ENCODE results near the gene TMEM37.
A peak's percentile ranks its signal among the peaks of the same experiment; 100 is the strongest.

TMEM37 gene

DNA sequence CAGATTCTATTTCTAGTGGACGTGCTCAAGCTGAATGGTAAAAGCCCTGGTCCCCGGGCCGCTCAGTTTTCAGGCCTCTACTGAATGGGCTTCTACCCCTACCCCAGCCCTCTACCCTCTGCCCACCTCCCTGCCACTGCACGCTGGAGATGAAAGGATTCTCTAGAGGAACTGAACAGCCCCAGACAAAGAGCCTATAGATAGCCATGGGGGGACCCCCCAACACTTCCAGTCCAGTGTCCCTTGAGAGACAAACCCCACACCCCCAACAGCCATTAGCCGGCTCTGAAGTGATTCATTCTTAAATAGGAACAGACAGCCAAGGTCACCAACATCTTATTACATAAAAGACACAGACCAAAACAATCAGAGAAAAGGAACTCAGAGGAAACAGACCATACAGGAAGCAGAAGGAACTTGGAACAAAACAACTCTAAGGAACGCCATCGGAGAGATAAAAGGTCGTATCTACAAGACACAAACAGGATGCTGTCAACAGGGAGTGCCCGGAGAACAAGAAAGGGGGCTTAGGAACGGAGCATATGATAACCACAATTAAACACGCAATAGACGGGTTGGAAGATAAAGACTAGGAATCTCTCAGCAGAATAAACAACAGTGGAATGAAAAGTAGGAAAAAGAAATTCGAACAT, 23.5 kb downstream of the TMEM37 start:
- no peak for DNase-seq (ENCODE audit: low read depth in 2 of 2)

DNA sequence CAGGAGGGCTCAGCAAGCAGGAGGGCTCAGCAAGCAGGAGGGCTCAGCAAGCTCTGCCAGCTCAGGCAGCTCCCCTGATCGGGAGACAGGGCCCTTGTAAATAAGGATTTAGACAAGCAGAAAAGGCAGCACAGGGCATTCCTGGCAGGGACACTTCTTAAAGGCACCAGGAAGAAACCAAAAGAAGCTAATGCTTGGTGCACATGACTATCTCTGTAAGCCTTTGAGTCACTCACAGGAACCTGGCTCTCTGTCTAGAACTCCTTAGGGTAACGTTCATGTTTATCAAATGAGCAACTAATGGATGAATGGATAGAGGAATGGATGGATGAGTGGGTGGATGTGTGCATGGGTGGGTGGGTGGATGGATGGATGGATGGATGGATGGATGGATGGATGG, 28.4 kb downstream of the TMEM37 start:
- DNase-seq (ENCODE audit: low read depth in 2 of 2), result no peak

DNA sequence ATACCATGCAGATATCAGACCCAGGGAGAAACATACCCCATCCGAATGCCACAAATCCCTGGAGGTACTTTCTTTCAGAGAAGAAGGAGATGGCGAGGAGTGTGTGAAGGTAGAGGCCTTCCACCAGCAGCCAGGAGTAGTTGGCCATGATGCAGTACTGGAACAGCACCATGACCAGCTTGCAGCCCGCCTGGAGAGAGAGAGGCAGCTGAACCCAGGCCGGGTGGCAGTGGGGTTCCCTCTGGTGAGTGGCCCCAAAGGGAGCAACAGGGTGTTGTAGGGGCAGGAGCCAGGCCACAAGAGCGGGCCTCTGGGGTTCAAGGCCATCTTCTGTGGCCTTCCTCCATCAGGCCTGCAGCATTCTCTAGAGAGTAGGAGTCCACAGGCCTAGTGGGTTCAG, 30.2 kb downstream of the TMEM37 start:
- no peak for DNase-seq (ENCODE audit: low read depth in 2 of 2)

DNA sequence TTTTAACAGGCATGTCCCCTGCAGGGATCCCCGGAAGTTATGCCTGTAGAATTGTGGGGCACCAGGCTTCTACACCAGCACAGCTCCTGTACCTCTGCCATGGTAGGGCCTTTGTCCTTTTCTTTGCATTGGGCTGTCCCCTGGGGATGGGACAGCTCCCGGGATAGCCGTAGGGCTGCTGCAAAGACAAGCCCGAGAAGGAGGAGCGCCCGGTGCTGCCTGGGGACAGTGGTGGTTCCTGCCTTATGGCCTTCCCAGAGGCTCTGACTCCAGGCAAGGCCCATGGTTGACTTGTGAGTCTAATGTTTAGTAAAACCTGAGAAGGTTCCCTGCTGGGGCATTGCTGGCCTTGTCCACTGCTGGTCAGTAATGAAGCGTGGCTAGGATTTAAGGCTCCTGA, 30.9 kb downstream of the TMEM37 start:
- no peak for DNase-seq (ENCODE audit: low read depth in 2 of 2)

DNA sequence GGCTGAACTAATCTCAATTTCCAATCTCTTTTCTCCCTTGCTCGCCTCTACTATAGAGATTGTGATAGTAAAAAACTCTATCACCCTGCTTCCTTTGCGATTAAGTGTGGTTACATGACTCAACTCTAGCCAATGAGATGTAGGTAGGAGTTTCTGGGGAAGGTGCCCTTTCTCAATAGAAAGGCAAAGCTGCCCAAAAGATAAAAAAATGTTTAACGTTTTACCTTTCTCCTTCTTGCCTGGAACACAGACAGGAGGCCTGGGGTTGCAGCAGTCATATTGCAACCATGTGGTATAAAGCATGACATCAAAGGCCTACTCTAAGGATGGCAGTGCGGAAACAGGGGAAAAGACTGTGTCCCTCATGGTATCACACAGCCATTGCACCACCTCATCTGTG, 31.5 kb downstream of the TMEM37 start:
- DNase-seq (ENCODE audit: low read depth in 2 of 2), result peak in 1 of 2 donors; percentile 4

DNA sequence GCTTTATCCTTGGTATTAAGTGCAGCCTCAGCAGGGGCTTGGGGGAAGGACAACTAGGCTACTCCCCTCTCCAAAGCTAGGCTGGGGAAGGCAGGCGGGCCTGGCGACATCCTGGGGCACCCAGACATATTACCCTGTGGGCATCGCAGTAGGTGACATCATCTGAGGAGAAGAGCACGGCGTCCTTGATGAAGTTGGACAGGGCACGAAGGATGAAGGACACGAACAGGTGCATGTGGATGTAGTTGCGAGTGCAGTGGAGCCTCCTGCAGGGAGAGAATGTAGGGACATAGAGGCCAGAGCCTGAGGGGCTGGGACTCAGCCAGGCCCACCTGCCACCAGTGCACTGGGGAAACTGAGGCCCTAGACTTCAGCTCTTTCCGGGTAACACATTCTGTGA, 32.3 kb downstream of the TMEM37 start:
- DNase-seq (ENCODE audit: low read depth in 2 of 2), result no peak

DNA sequence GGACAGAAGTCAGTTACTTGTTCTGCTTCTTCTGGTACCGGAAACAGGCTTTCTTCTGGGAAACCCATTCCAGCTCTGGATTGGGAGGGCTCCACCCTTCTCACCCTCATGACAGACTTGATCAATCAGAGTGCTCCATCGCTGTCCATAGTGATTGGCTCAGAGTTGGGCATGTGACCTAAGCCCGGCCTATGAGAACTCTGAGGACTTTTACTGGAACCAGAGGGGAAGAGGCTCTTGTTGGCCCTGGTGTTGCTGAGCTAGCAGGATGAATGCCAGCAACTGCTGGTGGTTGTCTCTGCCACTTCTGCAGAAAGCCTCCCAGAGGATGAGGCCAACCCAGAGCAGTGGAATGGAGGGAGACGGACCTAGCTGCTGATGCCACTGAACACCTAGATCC, 33.3 kb downstream of the TMEM37 start:
- no peak for DNase-seq (ENCODE audit: low read depth in 2 of 2)

DNA sequence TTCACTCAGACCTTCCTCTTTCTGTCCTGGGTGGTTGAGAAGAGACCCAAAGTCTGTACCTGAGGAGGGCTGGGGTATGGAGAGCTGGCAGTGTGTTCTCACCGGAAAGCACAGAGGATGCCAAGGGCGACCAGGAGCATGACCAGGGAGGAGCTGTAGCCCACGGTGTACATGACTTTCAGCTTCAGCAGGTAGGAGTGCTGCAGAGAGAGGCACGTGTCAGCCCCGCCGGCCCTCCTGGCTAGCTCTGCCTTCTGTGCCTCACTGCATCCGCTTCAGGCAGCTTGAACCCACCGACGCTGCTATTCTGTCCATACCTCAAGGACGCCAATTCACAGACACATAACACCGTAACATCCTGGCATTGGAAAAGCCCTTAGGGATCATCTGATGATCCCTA, 34.0 kb downstream of the TMEM37 start:
- no peak for DNase-seq (ENCODE audit: low read depth in 2 of 2)

DNA sequence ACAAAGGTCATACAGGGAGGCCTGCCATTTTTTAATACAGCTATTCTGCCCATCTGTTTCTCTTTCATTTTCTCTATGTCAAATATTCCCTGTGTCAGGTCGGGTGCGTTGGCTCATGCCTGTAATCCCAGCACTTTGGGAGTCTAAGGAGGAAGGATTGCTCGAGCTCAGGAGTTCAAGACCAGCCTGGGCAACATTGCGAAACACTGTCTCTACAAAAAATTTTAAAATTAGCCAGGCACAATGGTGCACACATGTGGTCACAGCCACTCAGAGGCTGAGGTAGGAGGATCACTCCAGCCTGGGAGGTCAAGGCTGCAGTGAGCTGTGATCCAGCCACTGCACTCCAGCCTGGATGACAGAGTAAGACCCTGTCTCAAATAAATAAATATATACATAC, 34.7 kb downstream of the TMEM37 start:
- DNase-seq (ENCODE audit: low read depth in 2 of 2), result no peak

DNA sequence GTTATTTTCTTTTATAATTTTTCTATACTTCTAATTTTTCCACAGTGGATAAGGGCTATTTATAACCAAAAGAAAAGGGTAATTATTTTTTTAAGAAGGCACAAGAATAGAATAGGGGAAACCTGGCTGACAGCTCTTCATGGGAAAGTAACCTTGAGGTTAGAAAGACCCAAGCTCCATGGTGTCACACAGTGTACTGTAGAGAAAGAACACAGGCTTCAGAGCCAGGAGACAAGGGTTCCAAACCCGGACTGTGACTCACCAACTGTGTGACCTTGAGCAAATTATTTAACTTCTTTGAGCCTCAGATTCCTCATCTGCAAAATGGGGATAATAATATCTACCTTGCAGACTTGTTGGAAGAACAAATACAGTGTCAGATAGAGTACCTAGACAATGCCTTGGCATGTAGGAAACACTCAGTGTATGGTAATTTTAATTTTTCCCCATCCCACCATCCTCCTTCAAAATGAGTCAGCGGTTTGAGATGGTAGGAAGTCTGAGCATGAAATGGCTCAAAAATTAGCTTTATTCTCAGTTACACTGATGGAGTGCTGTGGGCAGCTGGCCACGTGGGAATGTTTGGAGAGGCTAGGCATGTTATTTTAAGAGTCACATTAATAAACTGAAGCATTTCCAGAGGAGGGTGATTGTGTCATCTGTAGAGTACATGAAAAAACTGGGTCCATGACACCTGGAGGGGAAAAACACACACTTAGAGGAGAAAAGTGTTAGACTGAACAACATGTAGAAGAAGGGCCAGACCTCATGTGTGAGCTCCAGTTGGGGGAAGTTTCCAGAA, 36.7 kb downstream of the TMEM37 start:
- no peak for DNase-seq (ENCODE audit: low read depth in 2 of 2)

DNA sequence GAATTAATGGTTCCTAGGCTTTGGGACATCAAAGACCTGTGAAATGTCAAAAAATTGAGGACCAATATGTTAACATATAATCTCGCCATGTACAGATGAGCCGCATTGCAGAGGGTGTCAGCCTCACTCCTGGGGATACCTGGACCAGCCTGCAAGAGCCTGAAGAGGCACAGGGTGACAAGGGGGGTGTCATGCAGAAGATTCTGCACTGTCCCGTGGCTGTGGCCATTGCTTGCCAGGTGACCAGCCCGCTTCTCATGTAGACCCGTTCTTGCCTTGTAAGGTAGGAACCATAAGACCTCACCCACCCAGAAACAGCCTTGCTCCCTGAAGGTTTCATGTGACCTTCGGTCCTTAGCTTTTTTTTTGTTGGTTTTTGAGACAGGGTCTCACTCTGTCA, 37.5 kb downstream of the TMEM37 start:
- no peak for DNase-seq (ENCODE audit: low read depth in 2 of 2)

DNA sequence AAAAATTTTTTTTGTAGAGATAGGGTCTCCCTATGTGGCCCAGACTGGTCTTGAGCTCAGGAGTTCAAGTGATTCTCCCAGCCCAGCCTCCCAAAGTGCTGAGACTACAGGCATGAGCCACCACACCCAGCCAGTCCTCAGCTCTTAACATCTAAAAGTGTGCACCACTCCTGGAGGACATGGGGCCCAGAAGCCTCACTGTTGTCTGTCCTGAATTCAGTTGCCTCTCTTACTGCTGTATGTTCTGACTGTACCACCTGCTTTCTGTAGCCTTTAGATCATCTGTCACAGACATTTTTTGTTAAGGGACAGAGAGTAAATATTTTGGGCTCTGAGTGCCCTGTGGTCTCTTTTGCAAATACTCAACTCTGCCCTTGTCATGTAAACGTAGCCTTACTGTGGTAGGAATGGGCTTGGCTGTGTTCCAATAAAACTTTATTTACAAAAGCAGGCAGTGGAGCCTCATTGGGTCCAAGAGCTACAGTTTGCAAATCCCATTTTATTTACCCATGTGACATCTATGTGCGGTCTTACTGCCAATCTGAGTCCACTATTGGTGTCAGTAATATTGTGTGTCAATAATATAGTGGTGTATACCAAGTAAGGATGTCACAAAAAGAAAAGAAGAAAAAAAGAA, 38.1 kb downstream of the TMEM37 start:
- no peak for DNase-seq (ENCODE audit: low read depth in 2 of 2)

DNA sequence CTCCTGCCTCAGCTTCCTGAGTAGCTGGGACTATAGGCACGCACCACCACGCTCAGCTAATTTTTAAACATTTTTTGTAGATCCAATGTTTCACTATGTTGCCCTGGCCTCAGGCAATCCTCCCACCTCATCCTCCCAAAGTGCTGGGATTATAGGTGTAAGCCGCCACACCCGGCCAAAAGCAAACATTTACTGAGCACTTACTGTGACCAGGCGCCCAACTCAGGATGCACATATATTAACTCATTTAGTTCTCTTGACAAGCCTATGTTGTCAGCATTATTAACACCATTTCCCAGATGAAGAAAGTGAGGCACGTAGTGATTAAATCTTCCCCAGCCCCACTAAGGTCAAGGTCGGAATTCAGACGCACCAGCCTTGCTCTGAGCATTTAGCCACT, 41.1 kb downstream of the TMEM37 start:
- DNase-seq (ENCODE audit: low read depth in 2 of 2), result no peak

DNA sequence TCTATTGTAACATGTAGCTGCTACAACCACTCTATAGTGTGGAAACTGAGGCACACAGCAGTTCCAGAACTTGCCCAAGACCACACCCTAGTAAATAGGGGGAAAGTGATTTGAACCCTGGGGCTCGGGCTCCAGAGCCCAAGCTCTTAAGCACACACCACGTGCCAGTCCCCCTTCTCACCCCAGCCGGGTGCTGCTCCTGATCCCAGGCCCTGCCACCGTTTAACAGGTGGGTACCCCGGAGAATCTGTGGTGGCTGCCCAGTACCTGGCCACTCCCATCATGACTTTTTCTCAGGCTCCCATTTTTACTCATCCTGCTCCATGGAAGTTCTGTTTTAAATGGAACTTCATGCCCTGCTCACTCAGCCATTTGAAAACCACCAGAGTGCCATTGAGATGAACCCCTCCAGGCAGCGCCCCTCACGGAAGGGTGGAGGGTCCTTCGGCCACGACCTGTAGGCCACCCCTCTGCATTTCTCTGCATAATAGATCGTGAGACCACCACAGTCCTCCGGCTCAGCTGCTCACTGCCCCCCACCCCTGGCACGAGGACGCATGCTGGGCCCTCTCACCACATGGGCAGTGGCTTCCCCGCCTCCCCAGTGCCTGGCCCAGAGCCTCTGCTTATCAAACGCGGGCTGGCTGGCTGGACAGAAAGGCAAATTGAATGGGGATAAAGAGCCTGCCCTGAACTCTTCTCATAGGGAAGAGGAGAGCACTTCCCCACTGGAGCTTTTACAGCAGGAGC, 42.1 kb downstream of the TMEM37 start:
- DNase-seq (ENCODE audit: low read depth in 2 of 2), result no peak

DNA sequence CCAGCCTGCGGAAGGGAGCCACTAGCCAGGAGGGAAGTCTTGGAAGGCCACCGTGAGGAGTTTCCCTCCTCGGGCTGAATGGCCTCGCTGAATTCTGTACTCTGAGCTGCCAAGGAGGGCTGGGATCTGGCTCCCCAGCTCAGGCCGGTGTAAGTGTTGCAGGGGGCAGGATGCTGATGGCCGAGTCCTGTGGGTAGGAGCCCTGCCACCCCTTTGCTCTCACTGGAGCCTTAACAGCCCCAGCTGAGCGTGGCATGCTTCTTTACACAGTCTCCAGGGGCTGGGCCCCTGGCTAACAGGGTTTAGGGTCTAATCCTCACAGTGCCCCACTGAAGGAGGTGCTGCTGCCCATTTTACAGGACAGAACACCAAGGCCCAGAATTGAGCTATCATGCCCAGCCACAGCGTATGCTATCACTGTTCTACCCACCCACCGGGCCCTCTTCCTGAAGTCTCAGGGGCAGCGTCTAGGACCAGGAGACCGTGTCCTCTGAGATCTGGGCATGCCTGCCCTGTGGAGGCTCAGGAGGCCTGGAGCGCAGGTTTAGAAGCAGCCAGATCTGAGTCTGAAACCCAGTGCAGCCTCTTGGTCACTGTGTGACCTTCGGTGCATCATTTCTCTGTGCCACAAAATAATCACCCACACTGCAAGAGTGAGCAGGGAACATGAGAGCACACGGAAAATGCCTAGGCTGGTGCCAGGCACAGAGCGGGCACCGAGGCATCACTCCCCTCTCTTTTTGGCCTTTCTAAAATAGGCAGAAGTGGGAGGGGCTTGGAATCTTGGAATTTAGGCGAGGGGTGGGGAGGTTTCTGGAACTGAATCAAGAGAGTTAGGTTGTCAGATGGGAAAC, 42.9 kb downstream of the TMEM37 start:
- no peak for DNase-seq (ENCODE audit: low read depth in 2 of 2)

DNA sequence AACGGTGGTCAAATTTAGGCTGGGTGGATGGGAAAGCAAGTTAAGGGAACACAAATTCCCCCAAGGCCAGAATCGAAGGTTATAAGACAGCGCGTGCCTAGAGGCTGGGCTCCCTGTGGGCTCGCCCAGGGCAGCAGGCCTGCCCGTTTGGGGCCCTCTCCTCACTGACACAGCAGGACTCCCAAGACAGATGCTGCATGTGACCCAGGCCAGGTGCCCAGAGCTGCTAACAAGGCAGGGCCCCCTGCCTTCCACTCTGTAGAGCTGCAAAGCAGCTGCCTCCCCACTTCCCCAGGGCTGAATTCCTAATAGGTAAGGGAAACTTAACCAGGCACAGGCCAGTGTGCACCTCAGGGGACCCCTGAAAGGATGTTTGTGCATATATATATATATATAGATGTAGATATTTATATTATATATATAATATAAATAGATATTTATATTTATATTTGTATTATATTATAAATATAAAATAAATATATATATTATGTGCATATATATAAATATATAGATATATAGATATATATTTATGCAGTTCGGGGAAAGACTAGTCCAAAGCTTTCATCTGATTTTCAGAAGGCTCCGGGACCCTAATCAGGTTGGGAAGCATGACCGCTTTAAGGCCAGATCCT, 43.7 kb downstream of the TMEM37 start:
- DNase-seq (ENCODE audit: low read depth in 2 of 2), result no peak

DNA sequence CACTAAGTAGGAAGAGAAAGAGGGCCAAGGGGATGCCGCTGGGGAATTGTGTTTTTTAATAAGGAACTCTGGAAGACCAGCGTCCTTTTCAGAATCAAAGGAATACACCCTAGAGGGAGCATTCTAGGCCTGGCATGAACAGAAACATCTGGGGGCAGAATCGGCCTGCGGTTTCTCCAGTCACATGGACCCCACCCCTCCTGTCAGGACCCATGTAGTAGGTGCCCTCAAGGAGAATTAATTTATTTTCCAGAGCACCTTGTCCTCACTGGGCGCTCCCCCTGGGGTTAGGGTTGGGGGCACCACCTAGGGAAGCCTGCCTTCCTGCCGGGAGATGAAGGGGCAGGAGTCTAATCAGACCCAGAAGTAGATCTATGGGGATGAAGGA, 44.2 kb downstream of the TMEM37 start:
- DNase-seq (ENCODE audit: low read depth in 2 of 2), result no peak

DNA sequence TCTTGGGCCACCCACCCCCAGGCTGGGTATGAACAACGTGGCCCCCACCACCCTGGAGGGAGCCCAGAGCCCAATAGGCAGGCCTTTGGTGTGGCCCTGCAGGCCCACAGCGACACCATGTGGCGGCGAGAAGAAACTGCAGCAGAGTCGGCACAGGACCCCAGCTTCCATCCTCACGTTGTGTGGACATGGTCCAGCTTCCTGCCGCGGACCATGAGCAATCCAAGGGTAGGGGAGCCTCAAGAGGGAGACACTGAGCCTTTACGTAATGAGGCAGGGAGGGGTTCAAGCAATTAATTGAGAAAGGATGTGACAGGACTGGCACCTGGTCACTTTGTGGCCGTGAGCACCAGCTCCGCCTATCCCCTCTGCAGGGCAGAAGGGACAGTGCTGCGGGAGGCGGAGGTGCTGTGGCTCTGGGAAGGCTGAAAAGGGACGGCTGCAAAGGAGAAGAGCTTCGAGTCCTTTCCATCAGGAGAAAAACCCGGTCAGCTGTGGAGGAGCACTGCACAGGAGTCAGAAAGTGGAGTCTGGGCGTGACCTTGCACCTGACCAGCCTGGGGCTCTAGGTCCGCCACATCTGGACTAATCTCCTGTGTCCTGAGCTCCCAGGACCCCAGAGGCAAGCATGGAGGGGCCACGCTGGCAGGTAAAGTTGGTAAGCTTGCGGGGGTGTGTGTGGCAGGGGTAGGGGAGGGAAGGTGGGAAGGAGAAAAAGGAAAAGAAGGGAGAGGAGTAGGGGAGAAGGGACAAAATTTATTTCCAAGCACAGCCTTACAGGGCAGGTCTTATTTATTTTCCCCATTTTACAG, 44.9 kb downstream of the TMEM37 start:
- DNase-seq (ENCODE audit: low read depth in 2 of 2), result peak; percentile 6 to 27

DNA sequence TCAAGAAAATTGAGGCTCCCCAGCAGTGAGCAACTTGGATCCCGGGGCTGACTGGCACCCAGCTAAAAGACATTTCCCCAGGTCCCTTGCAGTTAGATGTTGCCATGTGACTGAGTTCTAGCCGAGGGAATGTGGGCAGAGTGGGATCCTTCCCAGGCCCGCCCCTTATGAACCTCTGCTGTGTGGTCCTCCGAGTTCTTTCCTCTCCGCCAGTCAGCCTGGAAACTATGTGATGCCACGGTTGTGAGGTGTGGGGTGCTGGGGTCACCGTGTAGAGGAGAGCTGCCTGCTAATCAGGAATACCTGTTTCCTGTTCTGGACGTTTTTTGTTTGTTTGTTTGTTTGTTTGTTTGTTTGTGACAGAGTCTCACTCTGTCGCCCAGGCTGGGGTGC, 45.5 kb downstream of the TMEM37 start:
- no peak for DNase-seq (ENCODE audit: low read depth in 2 of 2)
